ENCODE results near the gene LHX5.
A peak's percentile ranks its signal among the peaks of the same experiment; 100 is the strongest.

LHX5 gene

GRCh38 chr12:113427882-113428281 lies 43.8 kb downstream of the LHX5 start:
- no peak overlapping the region for H2BK12ac ChIP-seq (ENCODE audit: low read length in 2 of 2)
- no peak overlapping the region for H3K27ac ChIP-seq (ENCODE audit: low read length, poor library complexity, severe bottlenecking)

GRCh38 chr12:113425960-113426453 lies 45.7 kb downstream of the LHX5 start:
- H3K27ac ChIP-seq (ENCODE audit: low read length, poor library complexity, severe bottlenecking), result no peak overlapping the region
- H3K4me3 ChIP-seq (ENCODE audit: insufficient read depth in 1 of 2, low read depth in 1 of 2, low read length in 2 of 2), result no peak overlapping the region
- no peak overlapping the region for H3K9ac ChIP-seq (ENCODE audit: low read length)
- no peak for DNase-seq
- no peak overlapping the region for H3K14ac ChIP-seq (ENCODE audit: low read length in 2 of 2)
- H2BK12ac ChIP-seq (ENCODE audit: low read length in 2 of 2), result no peak overlapping the region
- H2AFZ ChIP-seq (ENCODE audit: low read depth, low read length), result peak overlapping the region; percentile 10
- no peak overlapping the region for H3K4ac ChIP-seq (ENCODE audit: low read depth in 1 of 2, low read length in 2 of 2)
- peaks cover 7% of the 10 kb centered on the region for H3K4me1 ChIP-seq (ENCODE audit: control insufficient read depth, insufficient read depth, low read depth, low read length)
- peaks cover 4% of the 10 kb centered on the region for H3K9me3 ChIP-seq (ENCODE audit: control insufficient read depth, low read length)
- peaks cover 0 to 2% of the 10 kb centered on the region in 2 experiments for H3K36me3 ChIP-seq (ENCODE audit: control insufficient read depth in 1 of 2, insufficient read depth in 2 of 2, low read depth in 1 of 2, low read length in 2 of 2)
- H2BK5ac ChIP-seq (ENCODE audit: low read depth, low read length, poor library complexity, severe bottlenecking), result no peak overlapping the region
- 31% methylated on average over 9 of the region's 11 CpGs for WGBS
- no peak overlapping the region for H2BK120ac ChIP-seq (ENCODE audit: low read depth, low read length)
- no peak overlapping the region for H3K4me2 ChIP-seq (ENCODE audit: low read length, poor library complexity, severe bottlenecking)
- H3K23ac ChIP-seq (ENCODE audit: low read length in 2 of 2), result no peak overlapping the region
- no peak overlapping the region for H2BK15ac ChIP-seq (ENCODE audit: low read depth, poor library complexity, severe bottlenecking)
- peaks cover 12% of the 10 kb centered on the region for H3K79me1 ChIP-seq (replicated peaks; ENCODE audit: low read length, poor library complexity, severe bottlenecking)
- H4K91ac ChIP-seq (ENCODE audit: low read length), result no peak overlapping the region
- no peak overlapping the region for H3K18ac ChIP-seq (ENCODE audit: low read depth in 1 of 2, low read length in 2 of 2)
- H4K8ac ChIP-seq (ENCODE audit: low read length), result peak overlapping the region; percentile 13
- H2AK5ac ChIP-seq (ENCODE audit: low read length, severe bottlenecking), result no peak overlapping the region
- H3K27me3 ChIP-seq (ENCODE audit: control insufficient read depth in 1 of 2, insufficient read depth in 1 of 2, low read length in 2 of 2), result no peaks in the 10 kb centered on the region

More at GRCh38 chr12:113427882-113428281, 43.8 kb downstream of the LHX5 start:
- no peak overlapping the region for H4K91ac ChIP-seq (ENCODE audit: low read length)
- H3K79me1 ChIP-seq (replicated peaks; ENCODE audit: low read length, poor library complexity, severe bottlenecking), result peaks cover 8% of the 10 kb centered on the region
- H2AFZ ChIP-seq (ENCODE audit: low read depth, low read length), result no peak overlapping the region
- no peak overlapping the region for H3K4ac ChIP-seq (ENCODE audit: low read depth in 1 of 2, low read length in 2 of 2)
- H3K9me3 ChIP-seq (ENCODE audit: control insufficient read depth, low read length), result peaks cover 4% of the 10 kb centered on the region
- H3K18ac ChIP-seq (ENCODE audit: low read depth in 1 of 2, low read length in 2 of 2), result no peak overlapping the region
- peaks cover 0 to 2% of the 10 kb centered on the region in 2 experiments for H3K36me3 ChIP-seq (ENCODE audit: control insufficient read depth in 1 of 2, insufficient read depth in 2 of 2, low read depth in 1 of 2, low read length in 2 of 2)
- no peaks in the 10 kb centered on the region for H3K27me3 ChIP-seq (ENCODE audit: control insufficient read depth in 1 of 2, insufficient read depth in 1 of 2, low read length in 2 of 2)
- no peak overlapping the region for H2BK15ac ChIP-seq (ENCODE audit: low read depth, poor library complexity, severe bottlenecking)
- H2AK5ac ChIP-seq (ENCODE audit: low read length, severe bottlenecking), result no peak overlapping the region
- no peak overlapping the region for H3K14ac ChIP-seq (ENCODE audit: low read length in 2 of 2)
- H3K4me2 ChIP-seq (ENCODE audit: low read length, poor library complexity, severe bottlenecking), result no peak overlapping the region
- peaks cover under 1% of the 10 kb centered on the region for H3K4me1 ChIP-seq (ENCODE audit: control insufficient read depth, insufficient read depth, low read depth, low read length)
- no peak for DNase-seq
- H2BK120ac ChIP-seq (ENCODE audit: low read depth, low read length), result no peak overlapping the region
- H3K9ac ChIP-seq (ENCODE audit: low read length), result no peak overlapping the region
- 75% methylated on average over 9 of the region's 9 CpGs for WGBS
- no peak overlapping the region for H3K23ac ChIP-seq (ENCODE audit: low read length in 2 of 2)
- H4K8ac ChIP-seq (ENCODE audit: low read length), result no peak overlapping the region
- no peak overlapping the region for H2BK5ac ChIP-seq (ENCODE audit: low read depth, low read length, poor library complexity, severe bottlenecking)
- H3K4me3 ChIP-seq (ENCODE audit: insufficient read depth in 1 of 2, low read depth in 1 of 2, low read length in 2 of 2), result no peak overlapping the region

- Histone ChIP-seq H3K23ac (ENCODE audit: low read length in 2 of 2) (no peak overlapping the region), H4K8ac (ENCODE audit: low read length) (peak overlapping the region; percentile 21), H4K91ac (ENCODE audit: low read length) (no peak overlapping the region), H2BK5ac (ENCODE audit: low read depth, low read length, poor library complexity, severe bottlenecking) (no peak overlapping the region), H3K4me2 (ENCODE audit: low read length, poor library complexity, severe bottlenecking) (no peak overlapping the region), H3K9ac (ENCODE audit: low read length) (no peak overlapping the region), H3K27me3 (ENCODE audit: control insufficient read depth in 1 of 2, insufficient read depth in 1 of 2, low read length in 2 of 2) (no peaks in the 10 kb centered on the region), H2BK15ac (ENCODE audit: low read depth, poor library complexity, severe bottlenecking) (no peak overlapping the region), H3K18ac (ENCODE audit: low read depth in 1 of 2, low read length in 2 of 2) (no peak overlapping the region), H3K79me1 (replicated peaks; ENCODE audit: low read length, poor library complexity, severe bottlenecking) (peaks cover 12% of the 10 kb centered on the region), H3K14ac (ENCODE audit: low read length in 2 of 2) (no peak overlapping the region), H2AK5ac (ENCODE audit: low read length, severe bottlenecking) (no peak overlapping the region), H3K36me3 (ENCODE audit: control insufficient read depth in 1 of 2, insufficient read depth in 2 of 2, low read depth in 1 of 2, low read length in 2 of 2) (peaks cover 0 to 2% of the 10 kb centered on the region in 2 experiments), H3K4me3 (ENCODE audit: insufficient read depth in 1 of 2, low read depth in 1 of 2, low read length in 2 of 2) (no peak overlapping the region), H2BK120ac (ENCODE audit: low read depth, low read length) (no peak overlapping the region), H2BK12ac (ENCODE audit: low read length in 2 of 2) (no peak overlapping the region), H2AFZ (ENCODE audit: low read depth, low read length) (no peak overlapping the region), H3K4me1 (ENCODE audit: control insufficient read depth, insufficient read depth, low read depth, low read length) (peaks cover 10% of the 10 kb centered on the region), H3K9me3 (ENCODE audit: control insufficient read depth, low read length) (peaks cover 2% of the 10 kb centered on the region), H3K4ac (ENCODE audit: low read depth in 1 of 2, low read length in 2 of 2) (no peak overlapping the region), H3K27ac (ENCODE audit: low read length, poor library complexity, severe bottlenecking) (no peak overlapping the region)
- WGBS, result 38% methylated on average over 20 of the region's 20 CpGs
- DNase-seq, result peak; percentile 58
Measured at GRCh38 chr12:113424915-113425823, 46.5 kb downstream of the LHX5 start.

GRCh38 chr12:113424456-113424855 lies 47.2 kb downstream of the LHX5 start:
- Histone ChIP-seq H3K4me2 (ENCODE audit: low read length, poor library complexity, severe bottlenecking) (no peak overlapping the region), H3K23ac (ENCODE audit: low read length in 2 of 2) (no peak overlapping the region), H2AFZ (ENCODE audit: low read depth, low read length) (no peak overlapping the region), H4K91ac (ENCODE audit: low read length) (no peak overlapping the region), H3K9ac (ENCODE audit: low read length) (no peak overlapping the region), H3K4me1 (ENCODE audit: control insufficient read depth, insufficient read depth, low read depth, low read length) (peaks cover 10% of the 10 kb centered on the region), H3K27ac (ENCODE audit: low read length, poor library complexity, severe bottlenecking) (no peak overlapping the region), H3K4me3 (ENCODE audit: insufficient read depth in 1 of 2, low read depth in 1 of 2, low read length in 2 of 2) (no peak overlapping the region), H2BK15ac (ENCODE audit: low read depth, poor library complexity, severe bottlenecking) (no peak overlapping the region), H4K8ac (ENCODE audit: low read length) (no peak overlapping the region), H3K4ac (ENCODE audit: low read depth in 1 of 2, low read length in 2 of 2) (no peak overlapping the region), H3K27me3 (ENCODE audit: control insufficient read depth in 1 of 2, insufficient read depth in 1 of 2, low read length in 2 of 2) (no peaks in the 10 kb centered on the region), H3K14ac (ENCODE audit: low read length in 2 of 2) (no peak overlapping the region), H2AK5ac (ENCODE audit: low read length, severe bottlenecking) (no peak overlapping the region), H3K79me1 (replicated peaks; ENCODE audit: low read length, poor library complexity, severe bottlenecking) (peaks cover 12% of the 10 kb centered on the region), H3K9me3 (ENCODE audit: control insufficient read depth, low read length) (no peaks in the 10 kb centered on the region), H2BK12ac (ENCODE audit: low read length in 2 of 2) (no peak overlapping the region), H2BK120ac (ENCODE audit: low read depth, low read length) (no peak overlapping the region), H3K36me3 (ENCODE audit: control insufficient read depth in 1 of 2, insufficient read depth in 2 of 2, low read depth in 1 of 2, low read length in 2 of 2) (peaks cover 0 to 2% of the 10 kb centered on the region in 2 experiments), H2BK5ac (ENCODE audit: low read depth, low read length, poor library complexity, severe bottlenecking) (no peak overlapping the region), H3K18ac (ENCODE audit: low read depth in 1 of 2, low read length in 2 of 2) (no peak overlapping the region)
- 86% methylated on average over 1 of the region's 1 CpG for WGBS
- no peak for DNase-seq

Data from mesenchymal stem cell (in vitro differentiated cells and primary cell).